GM18873 (cell line): Measurements from ENCODE around the gene DFFA.

ENCODE experiments used
- ATAC-seq: cut with Tn5 transposase; IDR thresholded peaks from one replicate; pipeline ENCODE4 v1.9.1; 2021; ENCODE audit warnings: mild to moderate bottlenecking, moderate library complexity, moderate number of reproducible peaks; ENCODE audit not compliant: unreplicated experiment, low FRiP score

DFFA gene, protein sequence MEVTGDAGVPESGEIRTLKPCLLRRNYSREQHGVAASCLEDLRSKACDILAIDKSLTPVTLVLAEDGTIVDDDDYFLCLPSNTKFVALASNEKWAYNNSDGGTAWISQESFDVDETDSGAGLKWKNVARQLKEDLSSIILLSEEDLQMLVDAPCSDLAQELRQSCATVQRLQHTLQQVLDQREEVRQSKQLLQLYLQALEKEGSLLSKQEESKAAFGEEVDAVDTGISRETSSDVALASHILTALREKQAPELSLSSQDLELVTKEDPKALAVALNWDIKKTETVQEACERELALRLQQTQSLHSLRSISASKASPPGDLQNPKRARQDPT

DNA sequence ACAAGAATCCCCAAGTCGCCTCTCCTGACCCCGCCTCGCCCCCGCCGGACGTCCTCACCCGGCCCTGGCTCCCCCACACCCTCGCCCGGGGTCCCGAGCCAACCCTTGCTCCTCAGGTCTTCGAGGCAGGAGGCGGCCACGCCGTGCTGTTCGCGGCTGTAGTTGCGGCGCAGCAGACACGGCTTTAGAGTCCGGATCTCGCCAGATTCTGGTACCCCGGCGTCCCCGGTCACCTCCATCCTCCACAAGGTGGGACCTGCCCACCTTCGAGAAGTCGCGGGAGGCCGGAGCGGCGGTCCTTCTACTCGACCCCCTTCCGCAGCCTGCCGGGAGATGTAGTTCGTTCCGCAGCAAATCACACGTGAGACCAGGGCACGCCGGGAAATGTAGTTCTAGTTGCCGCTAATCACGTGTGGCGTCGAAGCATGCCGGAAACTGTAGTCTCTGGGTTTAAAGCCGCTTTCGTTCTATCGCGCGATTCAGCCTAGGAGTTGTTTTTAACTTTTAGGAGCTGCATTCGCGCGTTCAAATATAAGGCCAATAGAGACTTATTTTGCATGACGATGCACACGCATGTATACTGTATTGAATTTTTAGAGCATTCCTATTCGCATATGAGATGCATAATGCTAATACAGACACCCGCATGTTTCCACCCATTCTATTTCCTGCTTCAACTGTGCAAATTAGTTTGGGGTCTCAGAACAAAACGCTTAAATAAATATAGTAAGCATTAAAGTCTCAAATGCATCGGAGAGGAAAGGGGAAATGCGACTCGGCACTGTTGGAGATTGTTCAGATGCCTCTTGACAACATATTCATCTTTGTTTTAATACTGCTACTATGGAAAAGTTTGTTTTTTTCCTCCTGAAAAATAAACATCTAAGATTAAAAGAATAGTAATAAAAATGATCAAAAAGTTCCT lies at the start of gene DFFA:
Gene DFFA (minus strand): TSS at position 310 of the 925 bp plus-strand sequence. CDS start 71 bp downstream, at position 239.
- ATAC-seq, result peak; percentile 75

DNA sequence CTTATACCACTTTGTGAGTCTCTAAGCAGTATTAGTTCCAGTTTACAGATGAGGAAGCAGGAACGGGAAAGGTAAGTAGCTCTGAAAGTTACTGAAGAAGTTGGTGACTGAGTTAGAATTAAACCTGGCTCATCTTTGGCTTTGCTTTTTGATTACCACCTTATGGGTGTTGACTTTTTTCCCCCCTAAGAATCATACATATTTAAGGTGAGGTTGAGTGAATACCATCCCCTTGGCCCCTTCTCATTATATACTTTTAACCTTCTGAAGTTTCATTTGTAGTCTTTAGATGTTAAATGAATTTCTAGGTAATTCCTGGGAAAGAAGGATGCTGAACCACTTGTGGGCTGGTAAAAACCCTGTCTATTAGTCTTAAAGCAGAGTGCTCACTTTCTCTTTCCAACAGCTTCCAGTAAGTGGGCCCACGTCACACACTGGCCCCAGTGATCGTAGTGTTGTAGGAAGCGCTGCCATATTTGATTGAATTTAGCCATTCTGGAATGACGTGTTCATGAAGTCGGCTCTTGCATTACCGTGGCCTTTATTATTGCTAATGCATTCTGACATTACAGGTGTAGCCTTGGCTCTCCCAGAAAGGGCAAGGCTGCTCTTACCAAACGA lies 49.3 kb upstream of the DFFA start:
- ATAC-seq, result no peak

DNA sequence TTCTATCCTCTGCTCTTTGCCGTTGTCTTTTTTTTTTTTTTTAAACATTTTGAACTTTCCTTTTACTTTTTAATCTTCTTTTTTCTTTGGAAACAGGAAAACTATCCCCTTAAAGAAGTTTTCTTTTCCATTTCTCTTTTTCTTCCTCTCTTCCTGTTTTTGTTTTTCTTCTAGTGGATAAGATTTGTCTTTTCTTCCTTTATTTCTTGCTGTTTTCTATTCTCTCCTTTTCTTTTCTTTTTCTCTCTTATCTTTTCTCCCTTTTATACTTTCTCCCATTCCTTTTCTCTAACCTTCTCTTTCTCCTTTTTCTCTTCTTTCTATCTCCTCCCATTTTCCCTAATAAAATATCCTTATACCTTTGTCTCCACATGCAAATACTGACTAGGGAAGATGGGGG lies 48.6 kb upstream of the DFFA start:
- no peak for ATAC-seq

DNA sequence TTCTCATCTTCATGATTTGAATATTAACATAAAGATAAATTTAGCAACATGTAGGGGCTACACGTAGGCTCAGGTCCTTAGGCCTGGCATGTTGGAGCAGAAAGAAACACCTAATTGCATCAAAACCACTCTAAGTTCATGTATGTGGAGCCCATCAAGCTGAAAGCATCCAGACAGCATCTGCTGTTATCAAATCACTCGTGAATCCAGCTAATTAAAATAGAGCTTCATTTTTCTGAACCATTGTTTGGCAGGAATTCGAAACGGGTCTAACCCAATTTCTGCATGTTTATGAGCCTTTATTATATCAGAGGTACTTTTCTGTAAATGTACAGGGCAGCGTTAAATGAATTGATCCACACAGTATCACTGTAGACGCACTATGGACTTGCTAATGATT lies 48.2 kb upstream of the DFFA start:
- ATAC-seq, result no peak

DNA sequence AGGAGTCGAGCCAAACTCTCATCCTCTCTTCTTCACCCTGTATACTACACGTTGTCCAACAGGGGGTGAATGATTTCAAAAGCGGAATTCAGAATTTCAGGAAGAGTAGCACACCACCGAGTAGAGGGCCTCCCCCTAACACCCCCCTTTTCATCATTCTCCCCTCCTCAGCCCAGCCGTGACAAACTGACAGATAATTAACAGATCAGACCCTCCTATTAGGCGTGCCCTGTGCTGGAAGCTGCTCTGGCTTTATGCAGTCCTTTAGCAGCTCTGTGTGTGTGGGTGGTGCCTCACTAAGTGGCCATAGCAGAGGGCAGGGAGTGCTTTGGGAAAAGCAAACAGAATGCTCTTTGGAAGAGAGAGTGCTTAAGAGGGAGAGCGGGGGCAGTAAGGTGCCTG lies 46.7 kb upstream of the DFFA start:
- ATAC-seq, result no peak

DNA sequence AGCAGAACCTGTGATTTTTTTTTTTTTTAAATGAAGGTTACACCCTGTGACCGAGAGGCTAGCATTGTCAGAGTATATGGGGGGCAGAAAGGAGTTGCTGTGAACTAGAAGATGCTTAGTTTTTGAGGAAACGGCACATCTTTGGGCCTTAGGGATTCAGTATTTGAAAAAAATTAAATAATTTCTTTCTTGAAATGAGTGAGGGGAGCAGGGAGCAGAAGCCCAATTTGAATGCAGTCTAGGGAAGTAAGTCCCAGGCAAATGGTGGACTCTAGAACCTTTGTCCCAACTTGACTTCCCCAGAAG lies 45.3 kb upstream of the DFFA start:
- no peak for ATAC-seq

DNA sequence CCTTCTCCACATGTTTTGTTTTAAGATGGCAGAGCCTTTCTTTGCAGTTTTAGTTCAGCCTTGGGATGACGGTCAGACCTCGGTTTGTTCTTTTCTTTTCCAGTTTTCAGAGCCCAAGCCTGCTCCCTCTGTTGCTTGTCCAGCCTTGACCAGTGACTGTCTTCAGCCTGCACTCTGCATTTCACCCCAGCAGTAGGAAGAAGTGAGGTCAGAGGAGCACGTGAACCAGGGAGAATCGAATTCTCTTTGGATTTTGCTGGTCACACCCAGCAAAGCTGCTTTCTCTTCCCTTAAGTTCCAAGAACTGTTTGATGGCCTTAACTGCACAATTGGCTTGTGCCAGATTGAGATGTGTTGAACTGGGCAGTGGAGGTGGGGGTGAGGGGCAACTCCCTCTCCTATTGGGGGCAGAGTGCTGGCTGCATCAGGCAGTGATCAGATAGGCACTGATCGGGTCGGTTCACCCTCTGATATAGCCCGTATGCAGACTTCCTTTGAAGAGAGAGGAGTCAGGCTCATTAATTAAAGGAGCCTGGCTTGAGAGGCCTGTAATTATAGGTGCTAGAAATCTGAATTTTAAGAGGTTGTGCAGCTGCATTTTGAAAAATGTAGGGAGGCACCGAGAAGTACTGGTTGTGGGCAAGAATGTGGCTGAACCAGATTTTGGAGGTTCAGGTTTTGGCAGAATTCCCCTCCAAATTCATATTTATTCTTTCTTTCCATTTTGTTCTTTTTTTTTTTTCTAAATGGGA lies 44.8 kb upstream of the DFFA start:
- no peak for ATAC-seq

DNA sequence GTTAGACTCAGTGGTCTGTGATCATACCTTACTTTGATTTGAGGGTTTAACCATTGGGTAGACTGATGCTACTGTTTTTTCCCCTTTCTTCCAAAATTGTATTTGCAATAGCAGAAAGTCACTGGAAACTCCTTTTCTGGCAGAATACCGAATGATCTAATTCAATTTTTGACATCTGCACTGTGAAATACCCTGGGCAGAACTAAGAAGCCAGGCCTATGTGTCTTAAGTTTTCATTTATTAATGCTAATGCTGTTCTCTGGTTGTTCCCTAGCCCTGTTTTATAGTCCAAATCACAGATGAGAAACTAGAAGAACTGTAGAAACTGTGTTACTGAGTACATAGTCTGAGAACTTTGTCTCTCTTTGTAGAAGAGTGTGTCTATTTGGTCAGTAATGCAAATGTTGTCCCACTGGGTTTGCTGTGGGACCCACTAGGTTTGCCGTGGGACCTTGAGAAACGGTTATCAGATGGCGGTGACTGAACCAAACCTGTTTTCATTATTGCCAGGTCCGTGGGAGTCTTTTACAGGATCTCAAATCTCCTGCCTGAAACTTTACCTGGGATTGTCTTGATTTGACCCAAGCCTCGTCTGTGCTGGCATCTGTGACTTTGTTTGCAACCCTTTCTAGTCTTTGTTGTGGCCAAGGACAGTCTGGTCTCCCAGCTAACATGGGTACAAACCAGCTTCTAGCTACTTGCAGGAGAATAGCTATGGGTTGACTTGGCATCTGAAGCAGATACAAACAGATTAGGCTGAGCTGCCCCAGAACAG lies 43.8 kb upstream of the DFFA start:
- ATAC-seq, result no peak

DNA sequence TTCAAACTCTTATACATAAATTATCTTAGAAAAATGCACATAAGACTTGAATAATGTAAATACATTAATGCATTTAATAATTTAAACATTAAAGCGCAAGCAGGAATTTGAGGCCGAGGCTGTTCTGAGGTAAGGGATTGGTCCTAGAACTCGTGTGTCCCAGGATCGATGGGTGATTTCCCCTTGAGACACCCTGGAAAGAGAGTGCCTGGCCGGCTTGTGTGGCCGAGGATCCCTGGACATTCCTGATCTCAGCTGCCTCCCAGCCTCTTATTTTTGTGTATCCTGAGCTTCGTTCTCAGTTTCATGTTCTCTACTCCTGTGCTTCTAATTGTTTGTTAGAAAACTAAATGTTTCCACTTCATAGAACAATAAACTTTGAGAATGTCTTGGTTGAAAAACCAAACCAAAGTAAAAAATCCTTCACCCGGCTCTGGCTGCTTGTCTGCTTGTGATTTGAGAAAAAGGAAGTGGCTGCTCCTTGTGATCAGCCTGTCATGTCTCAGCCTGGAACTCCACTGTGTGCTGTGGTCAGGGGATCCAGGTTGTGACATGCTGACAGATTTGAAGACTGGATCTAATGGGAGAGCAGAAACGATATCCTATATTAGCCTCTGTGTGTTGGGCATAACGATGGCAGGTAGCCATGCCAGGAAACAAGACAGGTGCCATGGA lies 43.1 kb upstream of the DFFA start:
- ATAC-seq, result no peak

DNA sequence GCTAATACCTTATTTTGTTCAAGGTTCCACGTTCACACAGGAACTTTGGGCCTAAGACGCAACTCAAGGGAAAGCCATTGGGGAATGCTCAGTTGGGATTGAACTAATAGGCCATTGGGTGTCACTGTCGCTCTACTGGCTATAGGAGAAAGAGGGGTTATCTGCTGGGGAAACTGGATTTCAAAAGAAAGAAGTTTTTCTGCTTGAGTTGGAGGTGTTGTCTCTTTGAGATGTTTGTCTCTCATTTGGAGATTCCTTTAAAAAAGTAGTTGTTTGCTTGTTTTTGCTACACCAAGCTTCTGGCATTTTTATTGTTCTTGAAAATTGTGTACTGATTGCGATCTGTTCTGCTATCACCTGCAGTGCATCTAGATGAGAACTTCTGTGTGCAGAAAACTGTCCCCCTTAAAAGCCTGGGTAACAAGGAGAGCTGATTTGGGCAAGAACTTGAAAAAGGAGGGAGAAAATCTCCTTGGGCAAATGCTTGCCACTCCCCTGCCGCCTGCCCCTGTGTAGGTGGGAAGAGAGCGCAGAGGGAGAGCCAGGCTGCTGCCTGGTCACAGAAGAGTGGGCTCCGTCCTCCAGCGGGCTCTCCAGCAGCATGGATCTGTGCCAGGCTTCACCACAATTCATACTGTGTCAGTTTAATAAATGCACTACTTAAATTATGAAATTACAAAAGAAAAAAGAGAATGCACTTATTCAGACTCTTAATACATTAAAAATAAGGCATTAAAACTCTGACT lies 42.3 kb upstream of the DFFA start:
- ATAC-seq, result no peak

DNA sequence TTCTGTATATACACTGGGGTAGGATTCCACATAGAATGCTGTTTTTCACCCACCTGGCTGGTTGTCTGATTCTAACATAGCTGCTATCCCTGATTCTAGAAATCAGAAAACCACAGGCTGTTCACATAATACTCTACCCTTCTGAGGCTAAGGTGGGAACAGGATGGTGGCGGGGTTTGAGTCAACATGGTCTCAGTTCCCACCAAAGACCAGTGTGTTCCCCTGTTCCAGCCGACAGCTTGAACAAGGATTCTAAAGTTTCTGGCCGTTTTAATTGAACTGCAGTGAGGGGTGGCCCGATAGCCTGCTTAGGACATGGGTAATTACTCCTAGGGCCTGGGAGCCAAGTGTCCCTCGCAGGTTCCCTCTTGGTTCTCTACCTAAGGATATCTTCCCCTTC lies 40.9 kb upstream of the DFFA start:
- ATAC-seq, result no peak

DNA sequence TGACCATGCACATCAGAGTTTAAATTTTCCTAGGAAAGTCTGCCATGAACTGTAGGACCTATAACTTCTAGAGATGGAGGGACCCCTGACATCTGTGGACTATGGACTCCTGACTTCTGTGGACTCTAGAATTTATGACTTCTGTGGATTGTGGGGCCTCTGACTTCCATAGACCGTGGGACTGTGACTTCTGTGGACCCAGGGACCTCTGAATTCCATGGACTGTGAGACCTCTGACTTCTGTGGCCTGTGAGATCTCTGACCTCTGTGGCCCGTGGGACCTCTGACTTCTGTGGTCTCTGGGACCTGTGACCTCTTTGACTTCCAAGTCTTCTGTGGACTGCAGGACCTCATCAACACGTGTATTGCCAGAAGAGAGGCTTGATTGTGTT lies 39.2 kb upstream of the DFFA start:
- ATAC-seq, result no peak

DNA sequence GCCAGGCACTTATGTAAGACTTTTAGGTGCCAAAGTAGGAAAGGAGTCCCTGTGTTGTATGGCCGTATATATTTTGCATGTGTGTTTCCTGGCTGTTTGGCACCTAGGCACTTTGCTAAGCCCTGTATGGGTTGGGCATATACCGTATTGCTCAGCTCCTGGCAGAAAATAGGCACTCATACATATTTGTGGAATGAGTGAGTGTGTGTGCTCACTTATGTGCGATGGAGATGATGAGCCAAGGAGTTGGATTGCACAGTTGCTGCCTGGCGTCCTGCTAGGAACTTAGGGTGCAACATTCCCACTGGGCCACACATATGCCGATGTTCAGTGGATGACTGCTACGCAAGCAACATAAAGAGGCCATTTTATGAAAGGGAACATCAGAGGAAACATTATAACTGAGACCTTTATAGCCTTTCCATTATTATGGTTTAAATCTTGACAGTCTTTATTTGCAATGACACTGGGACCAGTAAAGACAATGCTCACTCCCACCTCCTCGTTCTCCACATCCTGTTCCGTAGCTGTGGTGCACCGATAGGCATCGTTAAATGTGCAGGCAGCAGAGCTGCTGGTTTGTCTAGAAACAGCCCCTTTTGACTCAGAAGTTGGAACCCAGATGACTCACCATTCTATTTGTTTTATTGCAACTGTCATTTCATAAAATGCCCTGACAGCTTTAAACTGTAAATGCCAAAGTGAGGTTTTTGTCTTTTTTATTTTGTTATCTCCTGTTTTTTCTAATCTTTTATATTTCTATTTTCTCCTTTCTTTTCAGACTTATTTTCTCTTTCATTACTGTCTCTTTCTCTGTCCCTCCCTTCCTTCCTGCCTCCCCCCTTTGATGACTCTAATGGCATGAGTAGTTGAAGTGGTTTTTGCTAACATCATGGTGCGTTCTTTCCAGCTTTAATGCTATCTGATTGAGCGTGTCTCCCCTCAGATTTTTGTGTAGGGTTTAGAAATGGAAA lies 38.5 kb upstream of the DFFA start:
- peak; percentile 81 for ATAC-seq

DNA sequence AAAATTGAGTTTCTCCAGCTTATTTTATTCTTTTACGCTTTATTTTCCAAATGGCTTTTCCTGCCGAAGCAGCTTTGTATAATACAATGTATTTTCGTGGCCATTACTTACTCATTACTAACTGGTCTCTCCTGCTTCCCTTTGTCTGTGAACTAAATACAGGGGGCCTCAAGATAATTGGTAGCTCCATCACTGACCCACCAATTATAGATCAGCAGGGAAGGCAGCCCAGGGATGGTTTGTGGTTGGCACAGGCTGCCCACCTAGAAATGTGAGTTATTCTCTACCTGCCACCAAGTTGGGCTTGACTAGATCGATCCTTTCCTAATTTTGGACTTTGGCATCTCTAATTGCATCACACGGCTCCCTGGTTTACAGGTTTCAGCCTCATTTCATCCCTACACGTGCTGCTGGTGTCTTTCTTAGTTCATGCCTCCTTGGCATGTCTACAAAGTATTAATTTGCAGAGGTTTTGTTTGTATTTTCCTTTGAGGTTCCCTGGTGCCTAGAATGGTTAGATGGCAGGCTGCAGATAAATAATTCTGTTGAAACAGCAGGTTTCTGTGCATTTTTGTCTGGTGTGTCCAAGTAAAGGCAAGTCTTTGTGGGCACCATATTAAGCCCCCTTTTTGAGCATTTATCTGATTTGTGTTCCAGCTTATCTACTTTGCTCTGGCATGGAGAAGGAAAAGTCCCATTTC lies 37.6 kb upstream of the DFFA start:
- no peak for ATAC-seq

DNA sequence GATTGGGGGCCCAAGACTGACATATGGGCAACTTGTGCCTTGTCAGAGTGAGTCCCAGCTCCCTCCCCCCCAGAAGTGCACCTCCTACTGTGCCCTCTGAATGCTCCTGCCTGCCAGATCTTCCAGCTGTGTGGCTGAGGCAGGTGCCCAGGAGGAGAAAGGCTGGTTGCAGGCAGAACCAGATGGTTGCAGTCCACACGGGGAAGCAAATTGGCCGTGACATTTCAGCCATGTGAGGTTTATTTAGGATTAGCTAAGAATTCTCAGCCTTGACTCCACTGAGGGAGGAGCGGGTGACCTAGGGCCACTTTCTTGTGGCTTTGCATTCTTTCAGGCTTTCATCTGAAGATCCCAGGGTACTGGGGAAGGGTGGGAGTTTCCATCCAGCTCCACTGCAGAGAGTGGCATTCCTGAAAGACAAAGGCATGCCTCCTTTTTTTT lies 36.2 kb upstream of the DFFA start:
- no peak for ATAC-seq

DNA sequence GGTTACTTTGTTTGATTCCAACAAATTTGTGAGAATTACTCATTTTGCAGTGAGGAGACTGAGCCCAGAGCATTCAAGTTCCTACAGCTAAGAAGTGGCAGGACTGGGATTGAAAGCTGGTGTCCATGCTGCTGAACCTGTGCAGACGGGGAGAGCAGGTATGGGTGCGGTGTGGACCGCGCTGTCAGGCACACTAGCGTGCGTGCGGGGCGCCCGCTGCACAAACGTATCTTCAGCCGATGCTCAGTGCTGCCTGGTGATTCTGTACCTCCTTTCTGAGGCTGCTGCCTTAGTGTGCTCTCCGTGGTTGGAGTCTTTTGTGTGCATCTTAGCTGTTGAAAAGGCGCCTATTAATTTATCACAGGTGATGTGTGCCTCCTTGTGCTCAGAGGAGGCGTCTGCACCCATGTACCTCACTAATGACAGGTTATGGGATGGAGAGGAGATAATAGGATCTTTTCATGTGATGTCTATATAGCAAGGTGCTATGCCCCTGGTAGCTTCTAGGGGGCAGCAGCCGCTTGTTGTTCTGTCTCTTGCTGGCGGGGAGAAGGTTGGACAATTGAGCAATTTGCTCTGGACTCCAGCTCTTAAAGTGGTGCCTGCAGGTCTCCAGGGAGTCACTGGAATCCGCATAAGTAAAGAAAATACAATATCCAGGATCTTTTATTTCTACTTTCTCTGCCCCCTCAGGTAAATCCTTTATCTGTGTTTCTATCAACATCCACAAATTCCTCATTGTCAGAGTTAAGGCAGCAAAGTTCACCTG lies 35.0 kb upstream of the DFFA start:
- no peak for ATAC-seq
